ENCODE measurements around the gene DYNLT2. TPM values are rescaled to one million over a fixed set of nuclear protein-coding genes. Genes with fewer than 3 reads are reported as not detected.

Gene DYNLT2
- total RNA-seq, 1 donor from 2014 or later: 1.7 TPM

DNA sequence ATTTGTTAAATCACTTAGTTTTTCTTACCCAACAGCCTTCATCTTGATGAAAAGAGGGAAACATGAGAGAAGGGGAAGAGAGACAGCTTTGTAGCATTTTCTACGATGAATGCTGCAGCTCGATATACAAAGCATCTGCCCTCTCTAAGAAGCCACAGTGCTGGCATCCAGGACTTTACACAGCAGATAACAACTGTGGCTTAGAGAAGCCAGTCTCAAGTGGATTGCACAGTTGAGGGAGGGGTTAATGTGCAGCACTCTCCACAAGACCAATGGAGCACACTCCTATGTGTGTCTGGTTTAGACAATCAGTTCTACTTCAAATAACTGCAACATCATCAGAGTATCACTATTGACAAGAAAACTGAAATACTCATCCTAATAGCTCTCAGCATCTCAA lies 43.6 kb downstream of the DYNLT2 start:
- TF ChIP-seq, protein P1, sequence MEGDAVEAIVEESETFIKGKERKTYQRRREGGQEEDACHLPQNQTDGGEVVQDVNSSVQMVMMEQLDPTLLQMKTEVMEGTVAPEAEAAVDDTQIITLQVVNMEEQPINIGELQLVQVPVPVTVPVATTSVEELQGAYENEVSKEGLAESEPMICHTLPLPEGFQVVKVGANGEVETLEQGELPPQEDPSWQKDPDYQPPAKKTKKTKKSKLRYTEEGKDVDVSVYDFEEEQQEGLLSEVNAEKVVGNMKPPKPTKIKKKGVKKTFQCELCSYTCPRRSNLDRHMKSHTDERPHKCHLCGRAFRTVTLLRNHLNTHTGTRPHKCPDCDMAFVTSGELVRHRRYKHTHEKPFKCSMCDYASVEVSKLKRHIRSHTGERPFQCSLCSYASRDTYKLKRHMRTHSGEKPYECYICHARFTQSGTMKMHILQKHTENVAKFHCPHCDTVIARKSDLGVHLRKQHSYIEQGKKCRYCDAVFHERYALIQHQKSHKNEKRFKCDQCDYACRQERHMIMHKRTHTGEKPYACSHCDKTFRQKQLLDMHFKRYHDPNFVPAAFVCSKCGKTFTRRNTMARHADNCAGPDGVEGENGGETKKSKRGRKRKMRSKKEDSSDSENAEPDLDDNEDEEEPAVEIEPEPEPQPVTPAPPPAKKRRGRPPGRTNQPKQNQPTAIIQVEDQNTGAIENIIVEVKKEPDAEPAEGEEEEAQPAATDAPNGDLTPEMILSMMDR (IDR thresholded peaks at IDR 0.05; ENCODE audit: partially characterized antibody, unreplicated experiment): no peak
- no peaks in the 10 kb centered on the region for H3K36me3 Mint-ChIP-seq (ENCODE audit: unreplicated experiment)
- H3K4me3 Mint-ChIP-seq (ENCODE audit: unreplicated experiment): no peak overlapping the region
- no peak for DNase-seq
- H3K9me3 Mint-ChIP-seq (ENCODE audit: unreplicated experiment): peaks cover 1% of the 10 kb centered on the region
- H3K27ac Mint-ChIP-seq (ENCODE audit: unreplicated experiment): no peak overlapping the region
- H3K27me3 Mint-ChIP-seq (ENCODE audit: unreplicated experiment): no peaks in the 10 kb centered on the region
- H3K4me1 Mint-ChIP-seq (ENCODE audit: low read depth, unreplicated experiment): no peaks in the 10 kb centered on the region

- Mint-ChIP-seq H3K36me3 (ENCODE audit: unreplicated experiment) (no peaks in the 10 kb centered on the region), H3K4me1 (ENCODE audit: low read depth, unreplicated experiment) (no peaks in the 10 kb centered on the region), H3K4me3 (ENCODE audit: unreplicated experiment) (peak overlapping the region; percentile 88), H3K27me3 (ENCODE audit: unreplicated experiment) (no peaks in the 10 kb centered on the region), H3K27ac (ENCODE audit: unreplicated experiment) (peak overlapping the region; percentile 73), H3K9me3 (ENCODE audit: unreplicated experiment) (peaks cover 6% of the 10 kb centered on the region)
- no peak for DNase-seq
- TF ChIP-seq, protein P1 (IDR thresholded peaks at IDR 0.05; ENCODE audit: partially characterized antibody, unreplicated experiment): no peak
Observed at GRCh38 chr6:169702840-169703246, 48.5 kb downstream of the DYNLT2 start.

DNA sequence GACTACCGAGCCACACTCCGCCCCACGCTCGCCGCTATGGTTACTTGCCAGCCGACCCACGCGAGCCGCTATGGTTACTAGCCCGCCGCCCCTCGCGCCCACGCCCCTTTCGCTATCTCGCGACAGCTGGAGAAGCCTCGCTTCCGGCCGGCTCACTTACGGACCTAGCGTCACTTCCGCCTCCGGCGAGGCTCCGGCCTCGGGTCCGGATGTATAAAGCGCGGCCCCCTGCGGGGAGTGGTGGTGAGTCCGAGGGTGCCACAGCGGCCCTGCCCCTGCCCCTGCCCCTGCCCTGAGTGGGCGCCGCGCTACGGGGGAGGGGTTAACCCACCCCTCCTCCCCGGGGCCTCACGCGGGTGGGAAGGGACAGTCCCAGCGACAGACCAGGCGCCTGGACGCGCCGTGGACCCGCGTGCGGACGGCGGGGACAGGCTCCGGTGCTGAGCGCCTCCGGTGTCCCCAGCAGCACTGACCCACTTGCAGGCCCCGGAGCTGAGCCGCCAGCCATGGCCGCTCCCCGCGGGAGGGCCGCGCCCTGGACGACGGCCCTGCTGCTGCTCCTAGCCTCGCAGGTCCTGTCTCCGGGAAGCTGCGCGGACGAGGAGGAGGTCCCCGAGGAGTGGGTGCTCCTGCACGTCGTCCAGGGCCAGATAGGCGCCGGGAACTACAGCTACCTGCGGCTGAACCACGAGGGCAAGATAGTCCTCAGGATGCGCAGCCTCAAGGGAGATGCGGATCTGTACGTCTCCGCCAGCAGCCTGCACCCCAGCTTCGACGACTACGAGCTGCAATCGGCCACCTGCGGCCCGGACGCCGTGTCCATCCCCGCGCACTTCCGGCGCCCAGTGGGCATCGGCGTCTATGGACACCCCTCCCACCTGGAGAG lies 49.2 kb downstream of the DYNLT2 start, which contains the start of the genes C6orf120 and WDR27:
Gene C6orf120 (plus strand): TSS at position 173 of the 886 bp plus-strand sequence. CDS start 334 bp downstream, at position 507.
Gene WDR27 (minus strand): TSS at position 76 of the 886 bp plus-strand sequence. CDS start 13,024 bp downstream, outside the sequence.
- H3K4me3 Mint-ChIP-seq (ENCODE audit: unreplicated experiment): peak within 1 kb of the TSS; percentile 91
- no peaks in the 10 kb centered on the region for H3K36me3 Mint-ChIP-seq (ENCODE audit: unreplicated experiment)
- H3K27ac Mint-ChIP-seq (ENCODE audit: unreplicated experiment): peak within 1 kb of the TSS; percentile 73
- DNase-seq: peak; percentile 97
- TF ChIP-seq, protein P1 (IDR thresholded peaks at IDR 0.05; ENCODE audit: partially characterized antibody, unreplicated experiment): no peak
- H3K4me1 Mint-ChIP-seq (ENCODE audit: low read depth, unreplicated experiment): no peaks in the 10 kb centered on the region
- H3K9me3 Mint-ChIP-seq (ENCODE audit: unreplicated experiment): peaks cover 6% of the 10 kb centered on the region
- H3K27me3 Mint-ChIP-seq (ENCODE audit: unreplicated experiment): no peaks in the 10 kb centered on the region

- peak; percentile 50 for DNase-seq
- peak overlapping the region; percentile 91 for H3K4me3 Mint-ChIP-seq (ENCODE audit: unreplicated experiment)
- H3K27ac Mint-ChIP-seq (ENCODE audit: unreplicated experiment): no peak overlapping the region
- no peaks in the 10 kb centered on the region for H3K4me1 Mint-ChIP-seq (ENCODE audit: low read depth, unreplicated experiment)
- no peaks in the 10 kb centered on the region for H3K27me3 Mint-ChIP-seq (ENCODE audit: unreplicated experiment)
- H3K36me3 Mint-ChIP-seq (ENCODE audit: unreplicated experiment): no peaks in the 10 kb centered on the region
- H3K9me3 Mint-ChIP-seq (ENCODE audit: unreplicated experiment): peaks cover 6% of the 10 kb centered on the region
- TF ChIP-seq, protein P1 (IDR thresholded peaks at IDR 0.05; ENCODE audit: partially characterized antibody, unreplicated experiment): no peak
Observed at GRCh38 chr6:169701311-169701953, 49.9 kb downstream of the DYNLT2 start.

All from glutamatergic neuron (in vitro differentiated cells).